ENCODE results near the gene CBFA2T3.

Gene CBFA2T3

DNA sequence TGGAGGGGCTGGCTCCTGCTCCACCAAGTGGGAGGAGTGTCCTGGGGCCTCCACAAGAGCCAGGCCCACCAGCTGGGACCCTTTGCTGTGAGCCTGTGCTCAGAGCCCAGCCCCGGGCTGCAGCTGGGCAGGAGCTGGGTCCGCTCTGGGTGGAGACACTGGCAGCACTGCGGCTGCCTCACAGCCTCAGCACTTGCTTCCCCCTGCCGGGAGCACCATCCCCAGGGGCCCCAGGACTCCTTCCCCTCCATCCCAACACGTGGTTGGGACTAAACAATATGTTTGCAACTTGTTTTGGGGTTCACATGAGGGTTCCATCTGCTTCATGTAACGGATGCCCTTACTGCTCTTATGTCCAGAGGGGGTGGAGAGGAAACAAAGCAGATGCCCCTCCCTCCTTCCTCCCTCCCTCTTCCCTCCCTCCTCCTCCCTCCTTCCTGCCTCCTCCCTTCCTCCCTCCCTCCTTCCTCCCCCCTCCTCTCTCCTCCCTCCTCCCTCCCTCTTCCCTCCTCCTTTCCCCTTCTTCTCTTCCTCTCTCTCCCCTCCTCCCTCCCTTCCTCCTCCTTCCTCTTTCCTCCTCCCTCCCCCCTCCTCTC, 16.3 kb upstream of the CBFA2T3 start:
- no peaks in the 10 kb centered on the region for H3K36me3 ChIP-seq (ENCODE audit: insufficient read depth, low read length)
- H3K79me2 ChIP-seq (ENCODE audit: control insufficient read depth, insufficient read depth, low read length, unreplicated experiment): no peaks in the 10 kb centered on the region
- peaks cover 68% of the 10 kb centered on the region for H3K27me3 ChIP-seq (ENCODE audit: insufficient read depth, low read length)
- H3K4me3 ChIP-seq (ENCODE audit: low read depth, low read length): no peak overlapping the region
- H3K27ac ChIP-seq (ENCODE audit: low read depth, low read length): no peak overlapping the region
- no peak overlapping the region for H2AFZ ChIP-seq (ENCODE audit: low read length, unreplicated experiment)
- no peaks in the 10 kb centered on the region for H3K4me1 ChIP-seq (ENCODE audit: control insufficient read depth, insufficient read depth, low read length, unreplicated experiment)

DNA sequence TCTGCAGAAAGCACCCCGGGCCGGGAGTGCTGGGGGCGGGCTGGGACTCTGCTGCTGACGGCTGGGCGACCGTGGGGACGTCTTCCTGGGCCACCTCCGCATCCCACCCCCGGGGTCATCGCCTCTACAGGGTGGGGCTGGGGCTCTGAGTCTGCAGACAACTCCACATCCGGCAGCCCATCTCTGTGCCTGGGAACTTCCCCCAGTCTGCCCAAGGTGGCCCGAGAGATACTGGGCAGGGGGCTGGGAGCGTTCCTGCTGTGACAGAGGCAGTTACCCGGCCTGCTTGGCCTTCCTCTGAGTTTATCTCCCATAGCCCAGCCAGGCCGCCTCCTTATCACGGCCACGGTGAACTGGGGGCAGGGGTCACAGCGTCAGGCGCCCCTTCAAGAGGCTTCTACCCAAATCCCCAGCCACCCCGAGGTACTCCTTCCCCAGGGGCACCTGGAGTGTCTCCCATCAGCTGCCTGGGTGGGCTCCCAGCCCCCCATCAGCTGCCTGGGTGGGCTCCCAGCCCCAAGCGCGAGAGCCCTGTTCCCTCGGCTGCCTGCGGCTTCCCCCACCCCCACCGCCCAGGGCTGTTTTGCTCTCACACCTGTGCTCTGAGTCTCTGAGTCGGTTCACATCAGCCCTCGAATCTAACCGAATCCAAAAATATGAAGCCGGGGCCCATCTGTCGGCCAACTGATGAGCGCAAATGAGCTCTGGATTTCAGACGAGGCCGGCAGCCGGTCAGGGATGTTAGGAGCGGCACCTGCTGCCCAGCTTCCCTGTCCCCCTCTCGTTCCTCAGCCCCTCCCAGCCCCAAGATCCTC, 15.6 kb upstream of the CBFA2T3 start:
- Histone ChIP-seq H3K36me3 (ENCODE audit: insufficient read depth, low read length) (no peaks in the 10 kb centered on the region), H3K4me3 (ENCODE audit: low read depth, low read length) (no peak overlapping the region), H3K27me3 (ENCODE audit: insufficient read depth, low read length) (peaks cover 69% of the 10 kb centered on the region), H3K79me2 (ENCODE audit: control insufficient read depth, insufficient read depth, low read length, unreplicated experiment) (no peaks in the 10 kb centered on the region), H3K4me1 (ENCODE audit: control insufficient read depth, insufficient read depth, low read length, unreplicated experiment) (no peaks in the 10 kb centered on the region), H3K27ac (ENCODE audit: low read depth, low read length) (no peak overlapping the region), H2AFZ (ENCODE audit: low read length, unreplicated experiment) (no peak overlapping the region)

DNA sequence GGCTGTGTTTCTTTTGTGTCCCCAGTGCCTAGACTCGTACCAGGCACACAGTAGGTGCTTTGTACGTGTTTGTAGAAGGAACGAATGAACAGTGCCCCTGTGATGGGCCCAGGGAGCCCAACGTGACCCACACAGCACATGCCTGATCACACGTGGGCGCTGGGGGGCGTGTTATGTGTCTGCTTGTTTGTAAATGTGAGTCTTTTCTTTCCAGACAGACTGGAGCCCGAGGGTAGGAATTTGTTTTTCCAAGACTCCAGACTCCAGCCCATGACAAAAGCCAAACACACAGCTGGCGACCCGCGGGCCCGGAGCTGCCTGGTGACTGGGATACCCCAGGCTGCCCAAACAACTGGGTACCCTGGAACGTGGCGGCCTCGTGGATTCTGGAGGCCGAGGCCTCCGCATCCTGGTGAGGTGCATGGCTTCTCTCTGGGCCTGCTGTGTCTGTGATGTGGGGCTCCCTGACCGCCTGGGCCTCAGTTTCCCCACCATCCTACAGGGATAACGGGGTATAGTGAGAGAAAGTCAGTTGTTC, 14.9 kb upstream of the CBFA2T3 start:
- H3K4me1 ChIP-seq (ENCODE audit: control insufficient read depth, insufficient read depth, low read length, unreplicated experiment): no peaks in the 10 kb centered on the region
- no peak overlapping the region for H3K27ac ChIP-seq (ENCODE audit: low read depth, low read length)
- H3K4me3 ChIP-seq (ENCODE audit: low read depth, low read length): no peak overlapping the region
- no peaks in the 10 kb centered on the region for H3K36me3 ChIP-seq (ENCODE audit: insufficient read depth, low read length)
- H3K27me3 ChIP-seq (ENCODE audit: insufficient read depth, low read length): peaks cover 71% of the 10 kb centered on the region
- no peak overlapping the region for H2AFZ ChIP-seq (ENCODE audit: low read length, unreplicated experiment)
- H3K79me2 ChIP-seq (ENCODE audit: control insufficient read depth, insufficient read depth, low read length, unreplicated experiment): no peaks in the 10 kb centered on the region

- Histone ChIP-seq H3K36me3 (ENCODE audit: insufficient read depth, low read length) (no peaks in the 10 kb centered on the region), H2AFZ (ENCODE audit: low read length, unreplicated experiment) (no peak overlapping the region), H3K27ac (ENCODE audit: low read depth, low read length) (no peak overlapping the region), H3K27me3 (ENCODE audit: insufficient read depth, low read length) (peaks cover 63% of the 10 kb centered on the region), H3K79me2 (ENCODE audit: control insufficient read depth, insufficient read depth, low read length, unreplicated experiment) (no peaks in the 10 kb centered on the region), H3K4me1 (ENCODE audit: control insufficient read depth, insufficient read depth, low read length, unreplicated experiment) (no peaks in the 10 kb centered on the region), H3K4me3 (ENCODE audit: low read depth, low read length) (no peak overlapping the region)
Measured at GRCh38 chr16:88989852-88990547, 13.0 kb upstream of the CBFA2T3 start.

DNA sequence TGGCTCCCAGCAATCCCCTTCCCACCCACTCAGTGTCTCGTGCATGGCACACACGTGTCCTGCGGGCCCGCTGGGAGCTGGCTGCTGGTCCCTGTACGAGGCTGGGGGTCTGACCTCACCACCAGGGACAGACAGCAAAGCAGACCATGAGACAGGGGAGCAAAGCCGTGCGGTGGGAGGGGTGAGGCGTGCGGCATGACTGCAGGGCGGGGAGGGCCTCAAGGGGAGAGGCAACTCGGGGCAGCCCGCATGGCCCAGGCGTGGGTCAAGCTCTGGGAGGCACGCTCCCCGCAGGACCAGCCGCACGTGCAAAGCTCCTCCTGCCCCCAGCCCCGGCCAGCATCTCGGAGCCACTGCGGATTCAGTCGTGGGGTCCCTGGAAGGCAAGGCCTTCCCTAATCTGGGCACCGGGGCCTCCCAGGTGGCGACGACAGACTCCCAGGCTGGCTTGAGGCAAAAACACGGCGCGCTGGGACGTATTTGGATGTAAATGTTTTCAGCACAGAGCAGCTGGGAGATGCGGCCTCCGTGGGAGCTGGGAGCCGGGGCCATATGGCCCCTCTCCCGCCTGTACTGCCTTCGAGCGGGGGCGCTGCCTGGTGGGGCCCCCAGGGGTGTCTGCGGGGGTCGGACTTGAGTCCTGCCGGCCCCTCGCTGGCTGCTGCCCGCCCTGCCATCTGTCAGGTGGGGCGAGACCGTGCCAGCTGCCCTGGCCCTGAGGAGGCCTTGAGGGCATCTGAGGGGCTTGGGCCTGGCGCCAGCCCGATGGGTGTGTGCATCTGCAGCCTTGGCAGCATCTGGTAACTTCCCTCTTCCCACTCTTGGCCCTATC, 12.2 kb upstream of the CBFA2T3 start:
- Histone ChIP-seq H3K27ac (ENCODE audit: low read depth, low read length) (no peak overlapping the region), H3K4me1 (ENCODE audit: control insufficient read depth, insufficient read depth, low read length, unreplicated experiment) (no peaks in the 10 kb centered on the region), H3K4me3 (ENCODE audit: low read depth, low read length) (no peak overlapping the region), H3K27me3 (ENCODE audit: insufficient read depth, low read length) (peaks cover 57% of the 10 kb centered on the region), H2AFZ (ENCODE audit: low read length, unreplicated experiment) (no peak overlapping the region), H3K79me2 (ENCODE audit: control insufficient read depth, insufficient read depth, low read length, unreplicated experiment) (no peaks in the 10 kb centered on the region), H3K36me3 (ENCODE audit: insufficient read depth, low read length) (no peaks in the 10 kb centered on the region)

- Histone ChIP-seq H3K4me1 (ENCODE audit: control insufficient read depth, insufficient read depth, low read length, unreplicated experiment) (no peaks in the 10 kb centered on the region), H3K27ac (ENCODE audit: low read depth, low read length) (no peak overlapping the region), H2AFZ (ENCODE audit: low read length, unreplicated experiment) (no peak overlapping the region), H3K27me3 (ENCODE audit: insufficient read depth, low read length) (peaks cover 50% of the 10 kb centered on the region), H3K36me3 (ENCODE audit: insufficient read depth, low read length) (no peaks in the 10 kb centered on the region), H3K4me3 (ENCODE audit: low read depth, low read length) (no peak overlapping the region), H3K79me2 (ENCODE audit: control insufficient read depth, insufficient read depth, low read length, unreplicated experiment) (no peaks in the 10 kb centered on the region)
Measured at GRCh38 chr16:88985521-88985920, 8.5 kb upstream of the CBFA2T3 start.

GRCh38 chr16:88983771-88984687, 7.0 kb upstream of the CBFA2T3 start:
- Histone ChIP-seq H3K27ac (ENCODE audit: low read depth, low read length) (no peak overlapping the region), H2AFZ (ENCODE audit: low read length, unreplicated experiment) (no peak overlapping the region), H3K4me1 (ENCODE audit: control insufficient read depth, insufficient read depth, low read length, unreplicated experiment) (no peaks in the 10 kb centered on the region)

DNA sequence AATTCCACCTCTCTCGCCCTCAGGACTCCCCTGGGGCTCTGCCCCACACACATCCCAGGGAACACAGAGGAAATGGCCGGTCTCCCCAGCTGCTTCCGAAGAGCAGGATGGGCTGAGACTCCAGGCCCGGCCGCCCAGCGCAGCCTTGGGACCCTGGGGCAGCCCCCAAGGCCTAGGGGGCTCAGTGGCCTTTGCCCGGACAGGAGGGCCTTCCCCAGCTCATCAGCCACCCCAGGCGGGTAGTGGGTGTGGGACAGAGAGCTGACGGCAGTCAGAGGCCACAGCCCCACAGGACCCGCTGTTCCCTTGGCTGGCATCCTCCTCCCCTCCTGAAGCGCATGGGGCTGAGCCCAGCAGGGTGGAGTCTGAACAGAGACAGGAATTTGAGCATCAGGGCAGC, 6.2 kb upstream of the CBFA2T3 start:
- Histone ChIP-seq H2AFZ (ENCODE audit: low read length, unreplicated experiment) (no peak overlapping the region), H3K27ac (ENCODE audit: low read depth, low read length) (no peak overlapping the region), H3K4me1 (ENCODE audit: control insufficient read depth, insufficient read depth, low read length, unreplicated experiment) (no peaks in the 10 kb centered on the region), H3K4me3 (ENCODE audit: low read depth, low read length) (no peak overlapping the region), H3K79me2 (ENCODE audit: control insufficient read depth, insufficient read depth, low read length, unreplicated experiment) (no peaks in the 10 kb centered on the region), H3K27me3 (ENCODE audit: insufficient read depth, low read length) (peaks cover 38% of the 10 kb centered on the region), H3K36me3 (ENCODE audit: insufficient read depth, low read length) (no peaks in the 10 kb centered on the region)

More at GRCh38 chr16:88983771-88984687, 7.0 kb upstream of the CBFA2T3 start:
- no peaks in the 10 kb centered on the region for H3K79me2 ChIP-seq (ENCODE audit: control insufficient read depth, insufficient read depth, low read length, unreplicated experiment)
- H3K36me3 ChIP-seq (ENCODE audit: insufficient read depth, low read length): no peaks in the 10 kb centered on the region
- H3K27me3 ChIP-seq (ENCODE audit: insufficient read depth, low read length): peaks cover 36% of the 10 kb centered on the region
- H3K4me3 ChIP-seq (ENCODE audit: low read depth, low read length): no peak overlapping the region

DNA sequence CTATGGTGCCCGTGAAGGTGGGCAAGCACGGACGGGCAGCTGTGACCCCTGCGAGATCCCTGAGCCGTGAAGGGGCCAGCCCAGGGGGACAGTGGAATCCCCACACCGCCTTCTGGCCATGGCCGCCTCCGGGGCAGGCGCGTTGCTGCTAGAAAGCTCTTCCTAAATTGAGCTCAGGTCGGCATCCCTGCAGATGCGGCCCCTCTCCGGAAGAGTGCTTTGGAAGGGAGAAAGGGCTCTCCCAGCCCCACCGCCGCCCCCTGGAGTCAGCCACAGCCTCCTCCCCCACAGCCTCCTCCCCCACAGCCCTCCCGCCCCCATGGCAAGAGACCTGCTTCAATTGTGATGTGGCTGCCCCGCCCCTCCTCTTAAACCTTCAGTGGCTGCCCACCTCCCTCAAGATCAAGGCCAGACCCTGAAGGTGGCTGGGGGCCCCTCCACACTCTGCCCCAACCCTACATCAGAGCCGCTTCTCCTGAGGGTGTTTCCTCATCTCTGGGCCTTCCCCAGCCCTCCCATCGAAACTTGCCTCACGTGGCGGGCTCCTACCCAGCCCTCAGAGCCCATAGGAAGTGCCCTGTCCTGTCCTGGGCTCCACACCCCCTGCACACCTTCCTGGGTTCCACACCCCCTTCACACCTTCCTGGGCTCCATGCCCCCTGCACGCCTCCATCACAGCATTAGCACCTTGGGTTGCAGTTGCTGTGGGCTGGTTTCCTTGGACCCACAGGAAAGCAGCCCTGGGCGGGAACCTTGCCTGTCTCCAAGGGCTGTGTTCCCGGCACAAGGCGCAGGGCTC, 5.5 kb upstream of the CBFA2T3 start:
- H3K4me3 ChIP-seq (ENCODE audit: low read depth, low read length): no peak overlapping the region
- no peak overlapping the region for H2AFZ ChIP-seq (ENCODE audit: low read length, unreplicated experiment)
- no peak overlapping the region for H3K27ac ChIP-seq (ENCODE audit: low read depth, low read length)
- no peaks in the 10 kb centered on the region for H3K79me2 ChIP-seq (ENCODE audit: control insufficient read depth, insufficient read depth, low read length, unreplicated experiment)
- H3K27me3 ChIP-seq (ENCODE audit: insufficient read depth, low read length): peaks cover 43% of the 10 kb centered on the region
- H3K36me3 ChIP-seq (ENCODE audit: insufficient read depth, low read length): no peaks in the 10 kb centered on the region
- no peaks in the 10 kb centered on the region for H3K4me1 ChIP-seq (ENCODE audit: control insufficient read depth, insufficient read depth, low read length, unreplicated experiment)

Data from ACC112 (cell line).